Retinal pigment epithelial cell (primary cell): ENCODE results near the gene SUMF1.

Experiments used
- DNase-seq: peaks from one replicate; pipeline ENCODE4 v3.0.0-alpha.2; 2010; ENCODE audit warnings: low read depth
- H3K4me3 ChIP-seq: 2 replicates; pipeline ENCODE4 v1.5.1; 2011; ENCODE audit warnings: mild to moderate bottlenecking, low read length, control low read depth, moderate library complexity
- TF ChIP-seq, protein P1 (sequence below): conservative IDR thresholded peaks from 2 replicates; pipeline ENCODE4 v1.5.1; 2011; ENCODE audit warnings: low read depth, low read length, control low read depth, inconsistent platforms

SUMF1 gene

DNA sequence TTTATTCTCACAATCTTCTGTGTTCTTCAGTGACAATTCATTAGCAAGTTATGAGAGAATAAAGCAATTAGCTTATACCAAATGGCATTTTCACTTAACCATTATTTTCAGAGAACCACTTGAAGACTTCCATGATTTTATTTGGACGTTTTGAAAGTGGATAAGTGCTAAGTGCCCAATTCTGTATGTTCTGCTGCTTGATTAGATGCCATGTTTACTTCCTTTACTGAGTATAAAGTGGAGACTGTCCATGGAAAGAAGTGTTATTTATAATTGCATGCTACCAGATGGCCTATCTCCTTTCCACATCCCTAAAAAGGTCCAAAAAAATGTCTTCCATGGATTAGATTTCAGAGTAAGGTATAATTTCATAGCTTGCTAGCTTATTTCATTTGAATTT is 69.6 kb downstream of the SUMF1 start:
- TF ChIP-seq, protein P1, sequence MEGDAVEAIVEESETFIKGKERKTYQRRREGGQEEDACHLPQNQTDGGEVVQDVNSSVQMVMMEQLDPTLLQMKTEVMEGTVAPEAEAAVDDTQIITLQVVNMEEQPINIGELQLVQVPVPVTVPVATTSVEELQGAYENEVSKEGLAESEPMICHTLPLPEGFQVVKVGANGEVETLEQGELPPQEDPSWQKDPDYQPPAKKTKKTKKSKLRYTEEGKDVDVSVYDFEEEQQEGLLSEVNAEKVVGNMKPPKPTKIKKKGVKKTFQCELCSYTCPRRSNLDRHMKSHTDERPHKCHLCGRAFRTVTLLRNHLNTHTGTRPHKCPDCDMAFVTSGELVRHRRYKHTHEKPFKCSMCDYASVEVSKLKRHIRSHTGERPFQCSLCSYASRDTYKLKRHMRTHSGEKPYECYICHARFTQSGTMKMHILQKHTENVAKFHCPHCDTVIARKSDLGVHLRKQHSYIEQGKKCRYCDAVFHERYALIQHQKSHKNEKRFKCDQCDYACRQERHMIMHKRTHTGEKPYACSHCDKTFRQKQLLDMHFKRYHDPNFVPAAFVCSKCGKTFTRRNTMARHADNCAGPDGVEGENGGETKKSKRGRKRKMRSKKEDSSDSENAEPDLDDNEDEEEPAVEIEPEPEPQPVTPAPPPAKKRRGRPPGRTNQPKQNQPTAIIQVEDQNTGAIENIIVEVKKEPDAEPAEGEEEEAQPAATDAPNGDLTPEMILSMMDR, result no peak
- no peak for DNase-seq
- H3K4me3 ChIP-seq, result no peak overlapping the region

DNA sequence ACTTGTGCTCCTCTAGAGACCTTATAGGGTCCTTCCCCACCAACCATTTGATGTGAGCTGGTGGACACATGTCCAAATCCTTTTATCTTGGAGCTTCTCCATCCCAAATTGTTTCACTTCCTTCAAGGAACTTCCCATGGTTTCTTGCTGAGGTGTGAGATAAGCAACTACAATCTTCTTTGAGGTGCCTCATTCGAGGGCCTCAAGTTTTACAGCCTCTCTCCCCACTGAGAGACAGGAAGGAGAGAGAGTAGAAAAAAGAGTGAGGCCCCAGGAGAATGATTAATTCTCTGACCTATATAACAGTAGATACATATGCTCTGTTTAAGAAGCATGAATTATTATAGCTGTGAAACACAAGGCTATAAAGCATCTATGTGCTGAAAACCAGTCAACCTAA is 70.5 kb downstream of the SUMF1 start:
- TF ChIP-seq, protein P1, result no peak
- no peak overlapping the region for H3K4me3 ChIP-seq
- no peak for DNase-seq

DNA sequence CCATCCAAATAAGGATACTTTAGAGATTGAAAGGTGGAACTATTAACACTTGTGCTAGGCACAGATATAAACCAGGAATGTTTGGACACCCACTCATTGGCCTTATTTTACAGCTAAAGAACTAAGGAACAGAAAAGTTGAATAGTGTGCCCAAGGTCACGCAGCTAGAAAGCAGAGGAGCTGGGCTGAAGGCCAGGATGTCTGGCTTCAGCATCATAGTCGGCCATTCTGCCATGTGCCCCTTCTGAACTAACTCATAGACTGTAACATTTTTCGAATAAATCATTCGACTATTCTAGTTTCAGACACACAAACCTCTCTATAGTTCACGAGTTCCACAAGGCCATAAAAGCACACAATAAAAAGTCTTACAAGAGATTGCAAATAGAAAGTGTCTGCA is 71.1 kb downstream of the SUMF1 start:
- TF ChIP-seq, protein P1, result no peak
- H3K4me3 ChIP-seq, result no peak overlapping the region
- DNase-seq, result no peak

DNA sequence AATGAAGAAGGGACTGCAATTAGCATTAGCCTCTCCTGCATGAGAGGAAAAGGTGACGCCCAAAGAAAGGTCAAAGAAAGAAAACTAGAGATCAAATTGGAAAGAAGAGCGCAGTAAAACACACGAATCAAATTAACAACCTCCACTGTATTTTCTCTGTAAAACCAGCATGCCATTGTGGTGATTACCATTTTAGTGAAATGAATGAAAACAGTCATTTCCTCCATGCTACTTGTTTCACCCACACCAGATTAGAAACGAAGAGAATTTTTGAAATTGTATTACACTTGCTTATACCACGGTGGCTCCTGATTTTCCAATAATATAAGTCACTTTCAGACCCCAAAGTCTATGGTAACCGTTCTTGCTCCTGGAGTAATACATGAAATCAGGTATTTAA is 71.6 kb downstream of the SUMF1 start:
- DNase-seq, result no peak
- TF ChIP-seq, protein P1, result no peak
- no peak overlapping the region for H3K4me3 ChIP-seq

DNA sequence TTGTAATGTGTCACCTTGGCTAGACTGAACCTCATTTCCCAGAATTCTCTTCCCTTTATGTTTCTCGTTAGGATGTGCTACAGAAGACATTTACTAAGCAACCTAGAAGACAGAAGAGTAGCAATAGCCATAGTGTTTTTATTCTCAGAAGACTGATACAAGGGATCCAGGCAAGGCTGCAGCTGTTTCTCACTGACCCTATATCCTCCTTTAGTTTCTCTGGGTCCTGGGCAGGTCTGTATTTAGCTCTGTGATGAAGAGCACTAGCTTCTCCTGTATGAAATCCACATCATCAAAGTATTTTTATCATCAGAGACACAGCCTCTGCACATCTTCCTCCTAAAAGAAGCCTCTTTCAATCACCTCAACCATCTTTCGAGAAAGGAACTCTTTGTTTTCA is 72.5 kb downstream of the SUMF1 start:
- no peak for DNase-seq
- no peak overlapping the region for H3K4me3 ChIP-seq
- TF ChIP-seq, protein P1, result no peak

DNA sequence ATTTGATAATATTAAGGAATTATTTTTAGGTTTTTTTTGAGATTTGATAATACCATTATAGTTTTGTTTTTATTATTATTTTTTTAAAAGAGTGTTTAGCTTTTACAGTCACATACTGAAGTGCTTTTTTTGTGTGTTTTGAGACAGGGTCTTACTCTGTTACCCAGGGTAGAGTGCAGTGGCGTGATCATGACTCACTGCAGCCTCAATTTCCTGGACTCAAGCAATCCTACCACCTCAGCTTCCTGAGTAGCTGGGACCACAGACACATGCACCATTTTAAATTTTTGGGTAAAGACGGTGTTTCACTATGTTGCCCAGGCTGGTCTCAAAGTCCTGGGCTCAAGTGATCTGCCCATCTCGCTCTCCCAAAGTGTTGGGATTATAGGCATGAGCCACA is 73.0 kb downstream of the SUMF1 start:
- H3K4me3 ChIP-seq, result no peak overlapping the region
- TF ChIP-seq, protein P1, result no peak
- DNase-seq, result peak; percentile 40

DNA sequence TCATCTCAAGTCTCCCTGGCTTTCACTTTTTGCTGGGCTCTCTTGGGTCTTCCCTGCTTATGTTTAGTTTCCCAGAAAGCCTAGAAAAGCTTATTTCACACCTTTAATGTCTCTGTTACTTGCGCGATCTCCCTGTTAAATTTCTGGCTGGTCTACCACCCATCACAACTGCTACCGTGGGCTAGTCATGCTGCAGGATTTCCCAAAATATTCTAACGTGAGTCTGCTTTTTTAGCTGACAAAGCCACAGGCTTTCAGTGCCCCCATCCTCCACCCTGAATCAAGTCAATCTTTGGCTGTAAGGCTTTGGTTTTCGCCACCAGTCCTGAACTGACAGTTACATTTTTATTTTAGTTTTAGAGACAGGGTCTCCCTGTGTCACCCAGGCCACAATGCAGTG is 74.1 kb downstream of the SUMF1 start:
- no peak for DNase-seq
- TF ChIP-seq, protein P1, result no peak
- no peak overlapping the region for H3K4me3 ChIP-seq
